Measurements from ENCODE around the gene SLC7A5.
"Not testable (repeated sequence)": the region's sequence is repeated elsewhere in the genome, so short reads cannot be mapped to it uniquely, and the experiment has no call there.

The SLC7A5 gene

GRCh38 chr16:87860553-87861299, 8.6 kb downstream of the SLC7A5 start:
- DNase-seq = peak; percentile 82

DNA sequence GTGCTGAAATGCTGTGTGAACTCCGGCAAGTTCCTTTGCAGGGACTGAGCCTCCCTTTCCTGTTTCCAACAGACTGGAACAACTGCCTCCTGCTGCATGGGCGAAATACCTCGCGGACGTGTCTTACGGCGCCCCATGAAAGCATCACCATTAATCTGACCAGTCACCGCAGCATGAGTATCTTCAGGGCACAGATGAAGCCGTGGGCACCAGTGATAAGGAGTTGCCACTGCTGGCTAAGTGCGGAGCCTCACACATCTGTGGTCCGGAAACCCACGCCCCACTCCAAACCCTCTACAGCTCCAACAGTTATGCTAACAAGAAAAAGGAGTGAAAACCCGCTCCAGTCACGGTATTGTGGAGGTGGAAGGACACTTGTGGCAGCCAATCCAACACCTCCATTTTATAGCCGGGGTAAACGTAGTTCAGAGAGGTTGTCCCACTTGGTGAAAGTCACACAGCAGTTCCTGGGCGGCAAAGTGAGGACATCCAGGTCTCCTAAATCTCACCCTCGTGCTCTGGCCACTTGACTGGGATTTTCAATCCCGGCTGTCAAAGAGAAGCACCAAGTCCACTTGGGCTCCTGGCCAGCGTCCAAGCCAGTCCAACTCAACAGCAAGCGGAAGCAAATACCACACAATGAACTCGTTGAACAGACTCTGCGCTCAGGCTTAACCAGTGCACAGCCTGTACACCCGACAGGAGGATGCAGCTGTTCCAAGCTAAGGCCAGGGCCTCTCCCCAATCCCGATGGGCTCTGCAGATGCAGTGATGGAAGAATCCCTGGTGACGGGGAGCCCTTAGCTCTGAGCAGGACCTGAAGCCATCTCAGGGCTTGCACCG, 10.9 kb downstream of the SLC7A5 start:
- DNase-seq = not testable (repeated sequence)

DNA sequence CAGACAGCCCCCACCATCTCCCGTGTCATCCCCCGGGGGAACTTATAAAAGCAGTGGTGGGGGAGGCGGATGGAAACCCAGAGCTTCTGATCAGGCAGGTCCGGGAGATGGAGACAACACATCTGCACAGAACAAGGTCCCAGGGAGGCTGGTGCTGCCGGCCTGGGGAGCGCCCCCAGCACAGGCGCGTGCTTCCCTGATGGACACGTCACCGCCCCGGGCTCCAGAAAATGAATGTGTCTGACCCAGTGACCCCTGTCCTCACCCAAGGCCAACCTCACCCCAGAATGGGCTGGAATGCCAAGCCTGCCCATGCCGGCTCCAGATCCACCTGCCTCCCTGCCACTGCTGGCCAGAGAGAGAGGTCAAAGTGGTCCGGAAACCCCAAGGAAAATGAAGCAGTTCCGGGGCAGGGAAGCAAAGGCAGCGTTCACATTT, 12.5 kb downstream of the SLC7A5 start:
- no peak for DNase-seq

- DNase-seq = peak; percentile 84
Observed at GRCh38 chr16:87855852-87856715, 13.2 kb downstream of the SLC7A5 start.

DNA sequence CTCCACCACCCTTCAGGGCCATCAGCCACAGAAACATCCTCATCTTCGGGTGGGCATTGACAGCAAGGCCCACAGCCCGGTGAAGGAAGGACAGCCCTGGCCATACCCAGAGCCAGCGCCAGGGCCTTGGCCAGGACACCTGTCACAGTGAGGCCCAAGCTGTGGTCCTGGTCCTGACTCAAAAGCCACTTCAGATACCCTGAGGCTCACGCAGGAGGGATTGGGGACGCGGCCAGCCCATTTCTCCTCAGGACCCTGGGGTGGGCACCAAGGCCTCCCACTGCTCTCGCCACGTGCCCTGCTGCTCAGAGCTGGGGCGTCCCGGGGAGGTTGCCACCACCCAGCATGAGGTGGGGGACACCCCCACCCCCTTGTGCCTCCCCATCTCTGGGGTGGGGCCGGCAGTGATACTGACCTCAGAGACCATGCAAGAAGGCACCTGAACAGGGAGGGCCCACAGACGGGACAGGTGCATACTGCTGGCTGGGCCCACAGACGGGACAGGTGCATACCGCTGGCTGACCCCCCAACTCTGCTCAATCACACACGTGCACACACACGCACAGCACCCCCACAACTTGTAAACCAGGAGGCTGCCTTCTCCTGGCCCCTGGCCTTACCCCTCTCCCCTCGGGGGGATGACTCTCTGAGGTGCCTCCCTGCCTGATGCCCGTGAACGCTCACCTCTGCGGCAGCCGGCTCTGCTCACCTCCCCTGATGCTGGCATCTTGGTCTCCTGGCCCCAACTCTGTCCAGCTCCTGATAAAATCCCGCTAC, 14.2 kb downstream of the SLC7A5 start:
- DNase-seq = no peak

DNA sequence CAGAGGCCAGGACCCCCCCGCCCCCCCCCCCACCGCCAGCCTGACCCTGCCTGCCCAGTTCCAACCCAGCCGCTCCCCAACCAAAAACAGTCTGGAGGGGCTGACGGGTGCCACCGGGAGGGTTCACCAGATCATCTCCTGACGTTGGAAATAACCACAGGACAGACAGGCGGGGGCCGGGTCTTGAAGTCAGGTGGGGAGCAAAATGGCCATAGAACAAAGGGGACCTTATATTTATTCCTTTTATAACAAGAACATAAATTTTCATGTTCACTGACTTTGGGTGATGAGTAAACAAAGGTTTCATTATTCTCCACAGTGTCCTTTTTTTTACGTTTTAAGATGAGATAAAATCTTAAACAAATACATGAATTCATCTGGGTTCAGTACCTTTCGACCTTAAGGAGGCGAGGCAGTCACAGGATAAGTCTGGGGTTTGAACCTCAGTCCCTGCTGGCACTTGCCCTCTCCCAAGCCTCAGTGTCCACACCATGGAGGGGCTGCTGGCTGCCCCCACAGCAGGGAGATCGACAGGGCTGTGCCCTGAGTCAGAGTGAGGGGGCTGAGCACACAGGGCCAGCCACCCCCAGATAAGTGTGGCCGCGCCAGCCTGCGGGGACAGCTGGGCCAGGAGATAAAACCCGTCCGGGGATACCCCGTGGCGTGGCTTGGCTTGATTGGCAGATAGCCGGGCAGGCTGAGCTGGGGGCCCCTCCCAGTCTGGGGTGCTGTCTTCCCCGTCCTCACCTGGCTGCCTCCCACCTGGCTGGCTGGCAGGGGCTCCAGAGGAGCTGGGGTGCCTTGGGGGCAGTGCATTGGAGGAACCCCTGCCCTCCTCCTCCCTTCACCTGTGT, 15.0 kb downstream of the SLC7A5 start:
- no peak for DNase-seq

DNA sequence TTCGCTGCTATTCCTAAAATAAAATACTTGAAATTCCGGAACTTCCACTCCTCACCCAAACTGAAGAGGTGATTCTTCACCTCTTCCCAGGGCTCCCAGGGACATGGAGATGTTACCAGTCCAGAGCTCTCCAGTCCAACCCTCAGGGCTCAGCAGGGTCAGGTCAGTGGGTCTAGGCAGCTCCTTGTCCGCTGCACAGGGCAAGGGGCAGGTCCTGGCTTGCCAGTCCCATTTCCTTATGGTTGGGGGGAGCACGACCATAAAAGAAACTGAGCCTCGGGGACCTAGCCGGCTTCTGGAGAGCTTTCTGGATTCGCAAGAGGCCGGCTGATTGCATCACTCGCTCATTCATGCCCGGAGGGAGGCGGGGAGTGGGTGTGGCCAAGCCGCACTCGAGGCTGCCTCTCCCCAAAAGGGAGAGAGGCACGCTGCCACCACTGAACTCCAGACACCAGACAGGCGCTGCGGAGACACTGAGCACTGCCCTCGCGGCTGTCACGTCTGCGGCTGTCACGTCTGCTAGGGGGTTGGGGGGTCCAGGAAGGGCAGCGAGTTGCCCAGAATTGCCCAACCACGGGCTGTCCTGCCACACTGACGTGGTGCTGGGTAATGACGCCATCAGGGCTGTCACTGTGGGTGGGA, 15.8 kb downstream of the SLC7A5 start:
- DNase-seq = peak; percentile 99

DNA sequence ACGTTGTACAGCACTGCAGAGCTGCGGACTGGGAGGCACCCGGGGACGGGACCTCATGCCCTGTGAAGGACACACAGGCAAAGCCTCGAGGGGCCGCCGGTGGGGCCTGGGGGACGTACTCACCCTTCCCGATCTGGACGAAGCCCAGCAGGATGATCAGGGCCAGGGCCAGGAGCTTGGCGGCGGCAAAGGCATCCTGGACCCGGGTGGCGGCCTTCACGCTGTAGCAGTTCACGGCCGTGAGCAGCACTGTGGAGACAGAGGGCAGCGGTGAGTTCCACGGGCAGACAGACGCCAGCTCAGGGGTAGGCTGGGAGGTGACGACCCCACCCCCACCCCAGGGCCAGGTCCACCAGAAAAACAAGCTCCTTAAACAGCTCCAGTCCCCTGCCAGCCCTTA, 17.7 kb downstream of the SLC7A5 start:
- DNase-seq = peak; percentile 93

- peak; percentile 88 for DNase-seq
Observed at GRCh38 chr16:87851141-87851587, 18.1 kb downstream of the SLC7A5 start.

DNA sequence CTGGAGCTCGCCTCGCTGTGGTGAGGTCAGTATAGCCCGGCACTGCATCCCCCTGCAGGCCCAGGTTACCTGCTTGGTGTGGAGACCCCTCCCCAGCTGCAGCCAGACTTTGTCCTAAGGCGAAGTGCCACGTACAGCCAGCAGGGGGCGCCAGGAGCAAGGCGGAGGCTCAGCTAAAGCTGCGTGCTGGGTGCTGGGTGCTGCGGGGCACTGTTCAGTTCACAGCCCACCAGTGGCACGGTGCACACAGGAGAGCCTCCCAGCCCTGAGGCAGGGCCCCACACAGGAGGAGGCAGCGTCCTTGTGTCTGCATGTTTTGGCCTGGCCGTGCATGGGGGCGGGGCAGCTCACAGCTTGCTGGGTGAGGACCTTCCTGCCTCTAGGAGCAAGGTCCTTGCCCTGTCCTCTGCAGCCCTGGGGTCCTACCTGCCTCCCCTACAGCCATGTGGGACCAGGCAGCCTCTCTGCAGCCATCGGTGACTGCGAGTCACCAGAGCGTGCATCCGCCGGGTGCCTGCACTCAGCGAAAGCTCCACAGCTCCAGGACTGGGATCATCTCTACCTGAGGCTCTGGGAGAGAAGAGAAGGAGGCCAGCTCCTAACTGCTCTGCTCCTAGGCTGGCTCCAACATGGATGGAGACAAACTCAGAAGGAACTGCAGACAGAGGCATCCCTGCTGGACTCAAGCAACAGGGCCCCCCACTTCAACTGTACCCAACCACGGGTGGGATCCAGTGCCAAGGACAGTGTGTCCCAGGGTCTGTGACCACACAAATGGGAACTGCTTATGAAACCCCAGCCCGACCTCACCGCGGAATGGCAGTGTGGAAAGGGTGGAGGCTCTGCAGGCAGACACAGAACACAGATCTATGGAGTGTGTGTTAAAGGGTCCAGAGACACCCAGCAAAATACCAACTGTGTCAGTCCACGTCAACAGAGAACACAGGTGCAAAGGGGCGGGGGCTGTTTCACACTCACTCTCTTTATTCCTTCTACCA, 19.0 kb downstream of the SLC7A5 start:
- DNase-seq = peak; percentile 90

- no peak for DNase-seq
Observed at GRCh38 chr16:87849419-87850008, 19.8 kb downstream of the SLC7A5 start.

DNA sequence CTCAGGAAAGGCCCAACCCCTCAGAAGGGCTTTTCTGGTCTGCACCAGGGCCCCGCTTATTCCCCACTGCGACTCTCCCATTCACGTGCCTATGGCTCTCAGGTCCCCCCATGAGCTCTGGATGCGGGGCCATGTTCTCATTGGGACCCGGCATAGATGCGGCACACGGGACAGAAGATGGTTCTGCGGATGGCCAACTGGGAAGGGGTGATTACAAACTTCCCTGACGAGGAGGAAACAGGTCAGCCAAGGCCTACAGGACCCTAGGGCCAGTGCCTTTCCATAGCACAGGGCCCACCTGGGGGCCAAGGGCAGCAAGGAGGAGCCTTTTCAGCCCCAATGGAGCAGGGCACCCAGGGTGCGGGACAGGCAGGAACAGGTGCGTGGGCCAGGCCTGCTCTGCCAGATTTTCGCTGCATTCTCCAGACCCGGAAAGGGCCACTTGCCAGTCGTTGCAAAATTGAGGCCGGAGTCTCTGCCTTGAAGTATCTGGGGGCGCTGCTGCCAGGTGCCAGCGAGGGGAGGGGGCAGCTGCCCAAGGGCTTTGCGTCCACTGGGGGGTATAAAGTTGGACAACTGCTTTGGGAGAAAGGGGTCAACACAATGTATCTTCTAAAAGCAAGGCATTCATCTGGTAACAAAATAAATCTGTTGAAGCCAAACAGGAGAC, 20.5 kb downstream of the SLC7A5 start:
- DNase-seq = no peak

DNA sequence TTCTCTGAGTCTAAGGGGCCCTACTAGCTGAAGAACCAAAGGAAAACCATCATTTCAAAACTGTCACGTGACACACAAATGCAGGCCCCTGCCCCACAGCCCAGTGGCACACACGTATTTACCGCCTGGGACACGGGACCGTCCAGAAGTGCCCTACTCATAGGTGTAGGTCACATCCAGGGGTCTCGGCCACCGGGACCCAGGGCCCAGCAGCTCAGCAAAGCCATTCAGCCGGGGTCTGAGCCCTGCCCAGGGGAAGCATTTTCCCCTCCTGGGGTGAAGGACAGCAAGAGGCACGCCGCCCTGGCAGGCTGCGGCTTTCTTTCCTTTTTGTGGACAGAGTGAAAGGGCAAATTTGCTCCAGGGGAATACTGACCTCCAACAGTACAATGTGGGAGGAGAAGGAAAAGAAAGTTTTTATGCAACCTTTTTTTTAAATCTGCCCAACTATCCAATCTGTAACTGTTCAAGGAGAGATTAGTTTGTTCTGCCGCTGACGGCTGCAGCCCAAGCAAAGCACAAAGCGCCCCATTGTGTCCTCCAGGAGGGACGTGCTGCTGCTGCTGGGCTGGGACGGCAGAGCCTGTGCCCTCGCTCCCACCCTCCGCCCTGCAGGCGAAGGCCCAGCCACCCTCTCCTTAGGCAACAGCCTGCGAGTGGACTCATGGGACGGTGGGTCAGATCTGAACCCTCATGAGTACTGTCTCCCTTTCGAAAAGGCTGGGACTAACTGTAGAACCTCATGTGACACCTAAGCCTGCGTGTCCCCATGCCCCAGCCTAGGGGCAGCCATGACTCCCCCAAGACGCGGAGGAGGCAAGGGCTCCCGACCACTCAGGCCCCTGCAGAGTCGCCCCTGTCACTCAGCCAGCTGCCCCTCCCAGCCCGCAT, 21.3 kb downstream of the SLC7A5 start:
- DNase-seq = no peak

GRCh38 chr16:87847467-87847784, 21.9 kb downstream of the SLC7A5 start:
- DNase-seq = no peak

GRCh38 chr16:87846705-87847466, 22.4 kb downstream of the SLC7A5 start:
- DNase-seq = no peak

DNA sequence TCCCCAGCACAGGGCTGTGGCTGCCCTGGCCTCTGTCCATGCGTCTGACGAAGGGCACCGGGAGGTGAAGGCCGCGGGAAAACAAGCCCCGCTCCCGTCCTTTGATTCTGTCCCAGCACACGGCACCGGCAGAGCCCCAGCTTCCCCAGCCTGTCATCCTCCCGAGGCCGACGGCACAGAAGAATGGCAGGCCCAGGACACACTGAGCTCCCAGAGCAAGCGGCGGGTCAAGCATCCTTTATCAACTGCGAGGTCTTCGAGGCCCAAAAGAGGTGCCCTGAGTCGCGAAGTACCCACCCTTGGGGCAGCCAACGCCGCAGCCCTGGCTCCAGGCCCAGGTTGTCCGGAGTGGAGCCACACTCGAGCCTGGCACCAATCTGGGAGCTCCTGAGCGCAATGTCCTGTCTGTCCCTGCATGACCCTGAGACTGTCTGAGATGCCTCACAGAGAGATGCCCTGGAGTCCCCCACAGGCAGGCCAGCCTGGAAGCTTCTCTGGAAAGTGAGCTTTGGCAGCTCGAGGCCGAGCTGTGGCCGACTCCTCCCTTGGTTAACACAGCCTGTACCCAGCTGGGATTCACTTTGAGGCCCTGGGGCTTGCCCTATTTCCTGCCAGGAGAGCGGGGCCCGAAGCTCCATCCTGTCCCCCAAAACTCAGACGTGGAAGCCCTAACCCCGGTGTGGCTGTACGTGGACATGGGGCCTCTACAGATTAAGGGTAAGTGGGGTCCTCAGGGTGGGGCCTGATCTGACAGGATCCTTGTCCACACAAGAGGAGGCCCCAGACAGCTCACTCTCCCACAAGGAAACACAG, 23.3 kb downstream of the SLC7A5 start:
- no peak for DNase-seq
